Muscle of leg (tissue), 11 donors: ENCODE data around the gene TDRD7. TPM values are rescaled to one million over a fixed set of nuclear protein-coding genes. Genes with fewer than 3 reads are reported as not detected.

Source experiments
- DNase-seq: peaks from one replicate; pipeline ENCODE4 v3.0.0; 2013
- H3K27ac ChIP-seq: one replicate; pipeline ENCODE4 v1.5.1; 2013; ENCODE audit warnings: mild to moderate bottlenecking, low read length, control low read depth
- H3K27me3 ChIP-seq: one replicate; pipeline ENCODE4 v1.6.1; 2013; ENCODE audit warnings: low read length; ENCODE audit not compliant: control insufficient read depth, insufficient read depth
- H3K36me3 ChIP-seq: one replicate; pipeline ENCODE4 v1.6.1; 2013; ENCODE audit warnings: low read length; ENCODE audit not compliant: control insufficient read depth, insufficient read depth
- H3K4me1 ChIP-seq: one replicate; pipeline ENCODE4 v1.6.1; 2013; ENCODE audit warnings: low read length; ENCODE audit not compliant: control insufficient read depth, insufficient read depth
- H3K4me3 ChIP-seq: one replicate; pipeline ENCODE4 v1.5.1; 2013; ENCODE audit warnings: low read length, control low read depth
- H3K9me3 ChIP-seq: replicated peaks from 2 replicates; pipeline ENCODE4 v1.6.1; 2013; ENCODE audit warnings: low read depth, low read length; ENCODE audit not compliant: control insufficient read depth
- WGBS: methylation state at CpG from one replicate; pipeline ENCODE4 v1.1.5; 2013; ENCODE audit warnings: missing lambda C conversion rate; ENCODE audit not compliant: insufficient coverage; 5-methylcytosine and 5-hydroxymethylcytosine counted together
- polyA plus RNA-seq, 8 donors: library from polyadenylated mRNA; unstranded; fragments of 120-200 nt; gene quantifications; one replicate each; pipeline versions ENCODE4 v1.2.1 to v1.2.3, GENCODE V29; 2013; ENCODE audit warnings: inconsistent platforms in 1 of 8, low replicate concordance in 1 of 8; ENCODE audit not compliant: insufficient read length in 8 of 8, insufficient read depth in 1 of 8
- total RNA-seq: library from RNA; stranded (reverse); fragments of 120-200 nt; gene quantifications from one replicate; pipeline ENCODE4 v1.2.4, GENCODE V29; 2013

The TDRD7 gene
- total and polyA plus RNA-seq, 9 donors = 2.9 to 4.9 (median 4.3) TPM

DNA sequence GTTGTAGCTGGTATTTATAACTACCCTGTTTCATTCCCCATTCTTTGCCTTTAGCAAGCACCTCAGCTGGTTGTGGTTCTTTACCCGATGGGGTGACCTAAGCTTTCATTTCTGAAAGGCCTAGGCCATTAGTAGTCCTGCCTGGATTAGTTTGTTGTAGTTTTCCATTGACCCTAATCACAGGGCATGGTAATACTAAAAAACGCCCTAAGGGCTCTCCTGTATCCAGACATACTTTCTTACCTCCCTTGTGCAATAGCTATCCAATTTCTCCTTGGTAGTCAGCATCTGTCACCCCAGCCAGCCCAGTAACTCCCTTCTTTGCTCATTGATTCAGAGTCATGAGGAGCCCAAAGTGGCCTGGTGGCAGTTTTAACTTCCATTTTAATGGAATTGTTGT is 113.6 kb downstream of the TDRD7 start:
- no peak for DNase-seq
- Histone ChIP-seq H3K4me3 (no peak overlapping the region), H3K27ac (no peak overlapping the region), H3K9me3 (no peaks in the 10 kb centered on the region), H3K4me1 (peaks cover 30% of the 10 kb centered on the region), H3K27me3 (no peaks in the 10 kb centered on the region), H3K36me3 (peaks cover 3% of the 10 kb centered on the region)
- WGBS = no CpG with 5 or more reads among the region's 2 CpGs

DNA sequence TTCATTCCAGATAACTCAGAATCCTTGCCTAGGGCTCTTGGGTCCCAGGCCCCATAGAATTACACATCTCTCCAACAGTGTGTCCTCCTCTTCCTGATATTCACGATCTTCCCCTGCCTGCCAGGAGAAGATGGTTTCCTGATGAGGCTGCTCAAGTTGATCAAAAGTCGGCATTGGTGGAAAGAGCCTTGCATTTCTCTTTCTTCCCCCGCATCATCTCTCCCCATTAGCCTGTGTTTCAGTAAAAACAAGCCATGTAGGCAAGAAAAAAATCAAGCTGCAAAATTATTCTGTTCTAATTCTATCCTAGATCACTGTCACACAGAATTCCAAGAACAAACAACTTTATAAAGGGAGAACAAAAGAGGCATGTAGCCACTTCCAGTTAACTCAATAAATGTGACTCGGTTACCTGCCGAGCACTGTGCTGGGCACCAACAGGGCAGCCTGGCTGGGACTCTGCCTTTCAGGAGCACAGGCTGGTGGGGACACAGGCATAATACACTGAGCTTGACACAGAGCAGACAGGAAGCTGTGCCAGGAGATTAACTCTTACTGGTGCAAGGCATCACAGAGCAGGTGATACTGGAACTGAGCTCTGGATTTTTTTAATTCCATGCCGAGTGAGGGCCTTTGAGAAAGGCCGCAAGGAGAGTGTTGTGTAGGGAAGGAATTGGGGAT is 115.1 kb downstream of the TDRD7 start:
- no peaks in the 10 kb centered on the region for H3K27me3 ChIP-seq
- no peak overlapping the region for H3K27ac ChIP-seq
- peaks cover 3% of the 10 kb centered on the region for H3K36me3 ChIP-seq
- H3K4me1 ChIP-seq = peaks cover 25% of the 10 kb centered on the region
- WGBS = 71% methylated on average over 5 of the region's 7 CpGs
- H3K4me3 ChIP-seq = no peak overlapping the region
- DNase-seq = no peak
- no peaks in the 10 kb centered on the region for H3K9me3 ChIP-seq

DNA sequence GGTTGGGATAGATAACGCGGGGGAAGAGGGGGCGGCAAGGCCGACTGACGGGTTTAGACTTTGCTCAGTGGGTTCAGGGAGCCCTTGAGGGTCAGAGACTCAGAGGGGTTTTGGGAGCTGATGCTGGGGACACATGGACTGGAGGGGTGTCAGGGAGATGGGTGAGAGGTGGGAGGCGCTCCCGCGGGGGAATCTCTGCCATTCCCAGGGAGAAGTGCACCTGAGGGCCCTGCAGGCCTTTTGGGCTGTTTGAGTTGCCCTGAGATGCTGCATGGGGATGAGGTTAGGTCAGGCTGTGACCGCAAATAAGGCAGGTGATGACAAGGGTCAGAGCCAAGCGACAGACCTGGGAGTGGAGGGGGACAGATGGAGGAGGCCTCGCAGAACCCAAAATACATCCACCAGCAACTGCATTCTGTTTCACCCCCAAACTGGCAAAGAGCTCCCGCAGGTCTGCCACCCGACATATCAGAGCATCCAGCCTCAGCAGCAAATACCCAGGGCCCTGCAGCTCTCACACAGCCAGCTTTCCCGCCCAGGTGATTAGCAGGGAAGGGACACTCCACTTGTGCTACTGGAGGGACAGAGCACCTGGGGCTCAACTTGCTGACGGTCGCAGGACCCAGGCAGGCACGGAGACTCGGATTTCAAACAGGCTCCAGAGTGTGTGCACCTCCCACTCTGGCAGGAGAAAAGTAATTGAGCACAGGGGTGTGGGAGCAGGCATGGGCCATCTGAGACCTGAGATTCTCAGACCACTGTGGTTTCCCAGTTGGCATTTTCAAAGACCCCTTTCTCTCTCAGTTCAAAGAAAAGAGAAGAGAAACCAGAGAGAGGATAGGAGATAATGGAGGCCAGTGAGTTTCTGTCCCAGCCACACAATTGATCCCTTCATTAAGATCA is 116.0 kb downstream of the TDRD7 start:
- Histone ChIP-seq H3K4me3 (no peak overlapping the region), H3K36me3 (peaks cover 3% of the 10 kb centered on the region), H3K27me3 (no peaks in the 10 kb centered on the region), H3K27ac (peak overlapping the region; percentile 53), H3K9me3 (no peaks in the 10 kb centered on the region), H3K4me1 (peaks cover 27% of the 10 kb centered on the region)
- 70% methylated on average over 15 of the region's 18 CpGs for WGBS
- DNase-seq = peak; percentile 16

DNA sequence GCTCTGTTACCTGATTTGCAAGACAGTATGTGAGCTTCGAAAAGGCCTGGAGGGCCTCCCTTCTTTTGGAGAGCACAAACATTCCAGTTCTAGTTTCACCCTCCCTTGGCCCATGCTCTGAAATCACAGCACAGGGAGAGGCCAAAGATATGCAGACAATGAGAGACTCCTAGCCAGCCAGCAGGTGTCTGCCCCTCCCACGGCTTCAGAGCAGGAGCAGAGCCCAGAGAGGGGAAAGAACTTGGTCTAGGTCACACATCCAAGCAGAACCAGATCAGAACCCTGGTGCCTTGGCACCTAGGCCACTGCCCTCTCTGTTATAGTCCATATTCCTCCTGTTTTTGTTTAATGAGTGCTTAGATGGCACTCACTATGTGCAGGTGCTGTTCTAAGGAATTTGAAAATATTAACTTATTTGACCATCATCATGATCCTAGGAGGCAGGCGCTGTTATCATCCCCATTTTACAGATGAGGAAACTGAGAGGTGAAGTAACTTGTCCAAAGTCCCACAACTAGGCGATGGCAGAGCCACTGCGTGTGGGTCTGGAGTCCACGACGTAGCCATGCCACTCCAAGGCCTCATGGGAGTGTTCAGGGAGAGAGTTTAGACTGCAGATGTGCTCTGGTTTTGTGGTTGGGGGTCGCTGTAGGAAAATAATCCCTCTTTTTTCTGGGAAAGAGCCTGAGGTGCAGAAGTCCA is 116.8 kb downstream of the TDRD7 start:
- DNase-seq = peak; percentile 21
- WGBS = 79% methylated on average over 5 of the region's 8 CpGs
- Histone ChIP-seq H3K4me3 (no peak overlapping the region), H3K4me1 (peaks cover 27% of the 10 kb centered on the region), H3K9me3 (no peaks in the 10 kb centered on the region), H3K27ac (peak overlapping the region; percentile 53), H3K36me3 (peaks cover 3% of the 10 kb centered on the region), H3K27me3 (no peaks in the 10 kb centered on the region)

DNA sequence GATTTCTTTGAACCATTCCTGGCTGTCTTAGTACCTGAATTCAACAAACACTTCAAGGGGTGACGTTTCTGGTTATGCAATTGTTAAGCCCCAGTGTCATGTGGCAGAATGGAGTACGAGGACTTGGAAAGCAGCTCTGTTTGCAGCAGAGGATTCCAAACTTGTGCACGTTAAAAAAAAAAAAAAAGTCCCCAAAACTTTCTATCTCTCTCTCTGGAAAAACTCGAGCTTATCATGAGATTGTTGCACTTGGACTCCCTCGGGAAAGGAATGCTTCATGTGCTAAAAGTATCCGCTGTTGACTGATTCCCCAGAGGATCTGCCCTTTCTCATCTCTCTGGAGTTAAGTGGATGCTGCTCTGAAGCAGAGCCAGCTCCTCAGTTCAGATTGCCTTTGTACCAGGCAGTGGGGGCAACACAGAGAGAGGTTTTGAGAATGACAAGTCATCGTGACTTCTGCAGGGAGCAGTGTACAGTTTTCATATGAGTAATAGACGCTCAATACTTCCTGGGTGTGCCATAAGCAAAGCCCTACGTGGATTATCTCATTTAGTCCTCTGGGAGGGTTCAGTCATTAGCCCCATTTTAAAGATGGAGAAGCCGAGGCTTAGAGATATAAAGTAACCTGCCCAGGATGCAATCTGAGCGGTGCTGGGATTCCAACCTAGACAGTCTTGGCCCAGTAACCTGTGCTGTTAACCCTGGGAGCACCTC is 117.6 kb downstream of the TDRD7 start:
- H3K27ac ChIP-seq = no peak overlapping the region

DNA sequence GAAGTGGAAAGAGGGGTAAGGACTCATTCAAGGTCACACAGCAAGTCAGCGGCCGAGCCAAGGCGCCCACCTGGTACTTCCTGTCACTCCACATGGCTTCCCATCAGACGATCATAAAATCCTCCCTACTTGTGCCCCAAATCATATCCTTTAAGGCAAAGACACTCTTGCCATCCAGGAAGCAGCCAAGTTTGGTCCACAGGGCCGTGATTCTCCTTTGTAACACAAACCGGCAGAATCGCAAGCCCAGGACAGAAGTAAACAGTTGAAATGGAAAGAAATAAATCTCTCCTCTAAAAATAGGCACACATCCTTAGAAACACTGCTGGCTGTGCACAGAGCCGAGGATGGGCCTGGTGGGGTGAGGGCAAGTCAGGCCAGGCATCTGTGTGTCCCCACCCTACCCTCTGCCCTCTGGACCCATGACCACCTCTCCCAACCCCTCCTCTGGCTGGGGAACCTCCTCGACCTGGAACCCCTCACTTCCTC is 120.0 kb downstream of the TDRD7 start:
- DNase-seq = no peak
- WGBS = 33% methylated on average over 2 of the region's 9 CpGs
- Histone ChIP-seq H3K4me1 (peaks cover 47% of the 10 kb centered on the region), H3K4me3 (no peak overlapping the region), H3K9me3 (no peaks in the 10 kb centered on the region), H3K27me3 (no peaks in the 10 kb centered on the region), H3K36me3 (no peaks in the 10 kb centered on the region), H3K27ac (no peak overlapping the region)

More for the DNA sequence above, 117.6 kb downstream of the TDRD7 start:
- Histone ChIP-seq H3K36me3 (peaks cover 3% of the 10 kb centered on the region), H3K4me1 (peaks cover 27% of the 10 kb centered on the region), H3K27me3 (no peaks in the 10 kb centered on the region), H3K4me3 (no peak overlapping the region), H3K9me3 (no peaks in the 10 kb centered on the region)
- peak; percentile 10 for DNase-seq
- 28% methylated on average over 9 of the region's 11 CpGs for WGBS

DNA sequence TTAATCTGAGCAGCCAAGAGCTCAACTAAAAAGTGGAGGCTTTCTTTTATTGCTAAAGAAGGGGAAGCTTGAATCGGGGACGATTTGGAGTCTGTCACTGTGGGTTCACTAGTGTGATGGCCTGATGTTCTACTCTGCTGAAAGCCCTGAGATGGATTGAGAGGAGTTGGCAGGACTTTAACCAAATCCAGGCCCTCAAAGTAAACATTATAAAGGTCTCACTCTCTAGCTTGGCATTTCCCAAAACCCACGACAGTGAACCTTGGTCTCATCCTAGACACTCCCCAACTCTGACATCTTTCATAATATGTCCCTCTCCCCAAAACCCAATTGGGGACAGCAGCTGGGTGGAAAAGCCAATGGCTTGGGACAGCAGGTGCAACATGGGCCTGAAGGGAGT is 122.3 kb downstream of the TDRD7 start:
- H3K4me1 ChIP-seq = peaks cover 28% of the 10 kb centered on the region
- 100% methylated on average over 1 of the region's 3 CpGs for WGBS
- H3K27ac ChIP-seq = no peak overlapping the region

DNA sequence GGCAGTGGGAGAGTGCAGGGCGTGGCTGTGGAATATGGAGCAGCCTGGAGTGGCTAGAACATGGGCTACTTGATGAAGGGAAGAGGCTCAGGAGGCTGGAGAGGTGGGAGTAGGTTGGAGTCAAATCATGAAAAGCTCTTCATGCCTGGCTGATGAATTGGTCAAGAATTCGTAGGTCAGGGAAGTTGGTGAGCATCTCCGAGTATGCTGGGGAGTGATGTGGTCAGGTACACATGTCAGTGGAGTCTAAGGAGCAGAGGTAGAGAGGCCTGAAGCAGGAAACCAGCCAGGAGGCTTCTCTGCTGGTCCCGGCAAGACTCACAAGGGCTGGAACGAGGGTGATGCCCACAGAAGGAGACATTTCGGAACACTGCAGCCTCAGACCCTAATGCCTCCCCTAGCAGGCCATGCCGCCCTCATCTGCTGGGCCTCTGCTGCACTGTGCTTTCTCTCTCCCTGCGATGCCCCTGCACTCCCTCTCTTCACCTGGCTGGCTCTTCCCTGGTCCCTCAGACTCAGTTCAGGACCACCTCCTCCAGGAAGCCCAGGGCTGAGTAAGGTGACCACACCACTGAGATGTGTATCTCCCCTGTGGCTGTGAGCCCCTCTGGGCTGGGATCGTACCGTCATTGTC is 123.2 kb downstream of the TDRD7 start:
- Histone ChIP-seq H3K27me3 (no peaks in the 10 kb centered on the region), H3K27ac (peak overlapping the region; percentile 7), H3K4me3 (no peak overlapping the region), H3K9me3 (no peaks in the 10 kb centered on the region), H3K4me1 (peaks cover 28% of the 10 kb centered on the region), H3K36me3 (no peaks in the 10 kb centered on the region)
- no peak for DNase-seq
- 89% methylated on average over 8 of the region's 10 CpGs for WGBS

More for the DNA sequence above, 122.3 kb downstream of the TDRD7 start:
- Histone ChIP-seq H3K36me3 (no peaks in the 10 kb centered on the region), H3K4me3 (no peak overlapping the region), H3K9me3 (no peaks in the 10 kb centered on the region), H3K27me3 (no peaks in the 10 kb centered on the region)
- DNase-seq = no peak

DNA sequence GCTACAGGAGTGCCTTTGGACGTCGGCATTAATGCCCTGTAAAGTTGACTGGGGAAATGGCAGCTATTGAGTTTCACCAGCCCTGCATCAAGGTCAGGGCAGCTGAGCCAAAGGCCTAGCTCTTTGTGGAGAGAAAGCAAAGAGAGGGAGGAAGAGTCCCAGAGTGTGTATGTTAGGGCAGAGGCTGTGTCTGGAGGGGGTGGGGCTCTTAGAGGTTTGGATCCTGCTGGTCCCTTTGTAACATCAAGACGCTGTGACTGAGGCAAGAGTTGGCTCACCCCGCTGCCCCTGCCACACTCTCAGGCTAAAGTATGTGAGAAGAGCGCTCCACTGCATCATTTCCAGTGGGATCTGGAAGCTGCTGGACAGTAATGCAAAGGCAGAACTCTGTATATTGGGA is 123.9 kb downstream of the TDRD7 start:
- WGBS = 35% methylated on average over 2 of the region's 5 CpGs
- Histone ChIP-seq H3K9me3 (no peaks in the 10 kb centered on the region), H3K36me3 (no peaks in the 10 kb centered on the region), H3K27me3 (no peaks in the 10 kb centered on the region), H3K4me1 (peaks cover 28% of the 10 kb centered on the region), H3K4me3 (no peak overlapping the region), H3K27ac (peak overlapping the region; percentile 51)
- DNase-seq = no peak
